ENCODE measurements around the gene PARL.
"Not testable (repeated sequence)": the region's sequence is repeated elsewhere in the genome, so short reads cannot be mapped to it uniquely, and the experiment has no call there.

PARL gene

DNA sequence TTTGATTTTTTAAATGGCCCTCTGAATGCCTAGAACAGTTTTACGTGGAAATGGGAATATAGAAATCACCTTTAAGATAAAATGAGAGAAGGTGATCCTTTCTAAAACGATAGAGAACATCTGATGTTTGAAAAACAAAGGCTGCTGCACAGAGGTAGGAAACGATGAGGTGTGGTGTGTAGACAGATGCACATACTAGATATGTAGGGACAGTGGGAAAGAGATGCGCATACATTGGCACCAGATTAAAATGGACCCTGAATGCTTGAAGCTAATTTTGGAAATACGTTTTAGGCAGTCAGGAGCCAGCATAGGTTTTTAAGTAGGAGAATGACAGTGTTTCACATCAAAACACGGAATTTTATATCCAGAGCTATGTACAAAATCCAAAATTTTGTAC is 88.3 kb downstream of the PARL start:
- no peak for DNase-seq (ENCODE audit: low read depth in 3 of 3, low spot score in 1 of 3)

GRCh38 chr3:183794452-183794851 is 90.2 kb downstream of the PARL start:
- DNase-seq (ENCODE audit: low read depth in 3 of 3, low spot score in 1 of 3), result no peak

GRCh38 chr3:183792976-183793375 is 91.7 kb downstream of the PARL start:
- no peak for DNase-seq (ENCODE audit: low read depth in 3 of 3, low spot score in 1 of 3)

DNA sequence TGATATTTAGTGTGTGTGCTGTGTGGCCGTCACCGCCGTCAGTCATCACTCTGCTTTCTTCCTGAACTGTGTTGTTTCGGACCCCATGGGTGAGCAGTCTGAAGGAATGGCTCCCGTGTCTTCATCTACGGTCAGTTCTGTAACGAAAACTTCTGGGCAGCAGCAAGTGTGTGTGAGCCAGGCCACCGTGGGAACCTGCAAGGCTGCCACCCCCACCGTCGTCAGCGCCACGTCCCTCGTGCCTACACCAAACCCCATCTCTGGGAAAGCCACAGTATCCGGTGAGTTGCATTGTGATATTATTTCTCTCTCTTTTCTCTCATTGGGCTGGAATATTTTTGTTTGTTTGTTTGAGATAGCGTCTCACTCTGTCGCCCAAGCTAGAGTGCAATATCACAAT is 94.0 kb downstream of the PARL start:
- no peak for DNase-seq (ENCODE audit: low read depth in 3 of 3, low spot score in 1 of 3)

DNA sequence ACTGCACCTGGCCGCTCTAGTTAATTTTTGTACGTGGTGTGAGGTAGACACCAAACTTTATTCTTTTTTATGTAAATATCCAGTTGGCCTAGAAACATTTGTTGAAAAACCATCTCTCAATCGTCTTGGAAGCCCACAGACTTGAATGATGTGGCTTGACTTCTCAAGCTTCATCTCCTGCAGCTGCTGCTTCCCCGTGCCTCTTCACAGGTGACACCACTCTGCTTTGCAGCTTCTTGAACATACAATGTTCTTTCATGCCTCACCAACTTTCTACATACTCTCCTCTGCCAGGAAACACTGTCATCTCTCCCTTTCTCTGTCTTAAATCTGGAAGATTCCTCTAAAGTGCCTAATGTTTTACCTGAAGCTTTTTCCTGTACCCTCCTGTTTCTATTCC is 94.9 kb downstream of the PARL start:
- no peak for DNase-seq (ENCODE audit: low read depth in 3 of 3, low spot score in 1 of 3)

- not testable (repeated sequence) for DNase-seq (ENCODE audit: low read depth in 3 of 3, low spot score in 1 of 3)
Observed at GRCh38 chr3:183784503-183784902, 100.2 kb downstream of the PARL start.

- DNase-seq (ENCODE audit: low read depth in 3 of 3, low spot score in 1 of 3), result no peak
Observed at GRCh38 chr3:183782576-183783276, 102.0 kb downstream of the PARL start.

DNA sequence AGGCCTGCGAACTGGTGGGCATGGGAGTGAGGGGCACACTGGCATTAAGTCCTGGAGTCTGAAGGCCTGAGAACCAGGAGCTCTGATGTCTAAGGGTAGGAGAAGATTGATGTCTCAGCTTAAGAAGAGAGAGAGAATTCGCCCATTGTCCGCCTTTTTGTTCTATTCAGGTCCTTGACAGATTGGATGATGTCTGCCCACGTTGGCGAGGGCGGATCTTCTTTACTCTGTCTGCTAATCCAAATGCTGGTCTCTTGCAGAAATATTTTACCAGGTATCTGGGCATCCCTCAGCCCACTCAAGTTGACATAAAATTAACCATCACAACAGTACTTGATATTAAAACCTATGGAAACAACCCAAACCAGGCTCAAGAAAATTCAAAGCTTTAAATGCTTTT is 103.4 kb downstream of the PARL start:
- no peak for DNase-seq (ENCODE audit: low read depth in 3 of 3, low spot score in 1 of 3)

DNA sequence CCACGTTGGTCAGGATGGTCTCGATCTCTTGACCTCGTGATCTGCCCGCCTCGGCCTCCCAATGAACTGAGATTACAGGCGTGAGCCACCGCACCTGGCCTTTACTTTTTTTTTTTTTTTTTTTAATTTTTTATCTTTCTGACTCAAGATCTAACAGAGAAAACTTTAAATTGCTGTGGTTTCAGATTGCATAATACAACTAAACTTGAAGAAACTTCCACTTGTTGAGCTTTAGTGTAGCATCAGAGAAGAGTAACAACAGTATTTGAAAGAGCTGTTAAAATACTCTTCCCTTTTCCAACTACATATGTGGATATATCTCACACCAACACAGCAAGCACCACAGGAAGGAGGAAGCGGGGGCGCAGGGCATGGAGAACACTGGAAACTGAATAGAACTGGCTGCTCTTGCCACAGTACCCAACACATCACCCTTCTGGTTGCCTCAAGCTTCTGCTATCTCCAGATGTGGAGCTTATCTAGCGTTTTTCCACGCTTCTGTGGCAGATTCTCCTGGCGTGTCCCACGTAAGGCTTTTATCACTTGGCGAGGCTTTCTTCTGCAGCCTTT is 104.7 kb downstream of the PARL start:
- no peak for DNase-seq (ENCODE audit: low read depth in 3 of 3, low spot score in 1 of 3)

Measured in stimulated activated CD4-positive, alpha-beta T cell treated with anti-CD3 and anti-CD28 coated beads, TNF-alpha, amount 100 ng/mL, for 1 hour (primary cell).